H1 (cell line): ENCODE results near the gene GIGYF2. TPM values are rescaled to one million over a fixed set of nuclear protein-coding genes. Genes with fewer than 3 reads are reported as not detected.

Experiments used
- CTCF ChIA-PET: fragments of 300-600 bp; sonication (Branson Sonifier 250); formaldehyde crosslinking; loops from one replicate; lab custom pipeline; 2021; ENCODE audit not compliant: partially characterized antibody; lab: Charles Lee
- POLR2A ChIA-PET: fragments of 300-600 bp; sonication (Branson Sonifier 250); formaldehyde crosslinking; loops from one replicate; lab custom pipeline; 2021; ENCODE audit warnings: inconsistent platforms; ENCODE audit not compliant: partially characterized antibody; lab: Charles Lee
- DNase-seq, 2 experiments: peaks; one replicate each; pipeline versions ENCODE4 v3.0.0 to v3.0.0-alpha.2; 2010 to 2022; ENCODE audit warnings: low spot score in 2 of 2, low read depth in 1 of 2, mixed read lengths in 1 of 2
- FAIRE-seq: peaks from 2 replicates; lab custom pipeline; 2011; peaks lifted over from hg19 to GRCh38; lab: Jason Lieb, UNC
- H2AFZ ChIP-seq: 2 replicates; pipeline ENCODE4 v1.8.1; 2012; ENCODE audit warnings: low read length, inconsistent platforms
- H2AK5ac ChIP-seq: 2 replicates; pipeline ENCODE4 v1.6.1; 2013; ENCODE audit warnings: low read depth, low read length
- H2BK120ac ChIP-seq: replicated peaks from 2 replicates; pipeline ENCODE3; 2013; ENCODE audit warnings: low read depth, low read length, inconsistent platforms
- H2BK12ac ChIP-seq: 2 replicates; pipeline ENCODE4 v1.6.1; 2013; ENCODE audit warnings: low read depth, low read length
- H2BK15ac ChIP-seq: 2 replicates; pipeline ENCODE4 v1.6.1; 2013; ENCODE audit warnings: low read length
- H2BK20ac ChIP-seq: 2 replicates; pipeline ENCODE4 v1.6.1; 2013; ENCODE audit warnings: low read length
- H2BK5ac ChIP-seq: 2 replicates; pipeline ENCODE4 v1.6.1; 2013; ENCODE audit warnings: low read depth, low read length
- H3K14ac ChIP-seq: 2 replicates; pipeline ENCODE4 v1.6.1; 2013; ENCODE audit warnings: inconsistent platforms; ENCODE audit not compliant: insufficient read length
- H3K18ac ChIP-seq: 2 replicates; pipeline ENCODE4 v1.6.1; 2013; ENCODE audit warnings: low read length; ENCODE audit errors: extremely low read depth
- H3K23ac ChIP-seq: 2 replicates; pipeline ENCODE4 v1.6.1; 2013; ENCODE audit warnings: inconsistent platforms; ENCODE audit not compliant: insufficient read length
- H3K23me2 ChIP-seq: 2 replicates; pipeline ENCODE4 v1.6.1; 2013; ENCODE audit warnings: low read depth, low read length
- H3K27ac ChIP-seq: 2 replicates; pipeline ENCODE4 v1.6.1; 2011; ENCODE audit warnings: low read depth, low read length, inconsistent platforms
- H3K27me3 ChIP-seq, 4 experiments: replicated peaks in 1 of 4; 1 replicate in 1 of 4; 2 replicates in 3 of 4; pipeline versions ENCODE4 v1.6.1 to v1.8.1; 2011 to 2013; ENCODE audit warnings: low read length in 3 of 4, mild to moderate bottlenecking in 3 of 4, inconsistent platforms in 2 of 4, mixed read lengths in 2 of 4, moderate library complexity in 1 of 4; ENCODE audit not compliant: control insufficient read depth in 3 of 4, insufficient read depth in 3 of 4; ENCODE audit errors: extremely low read depth in 1 of 4
- H3K36me3 ChIP-seq, 4 experiments: 2 replicates each; pipeline versions ENCODE4 v1.6.1 to v1.8.1; 2011 to 2013; ENCODE audit warnings: mild to moderate bottlenecking in 4 of 4, low read length in 3 of 4, moderate library complexity in 2 of 4, control low read depth in 1 of 4, inconsistent platforms in 1 of 4; ENCODE audit not compliant: insufficient read depth in 4 of 4, control insufficient read depth in 2 of 4
- H3K4ac ChIP-seq: replicated peaks from 2 replicates; pipeline ENCODE3; 2013; ENCODE audit warnings: low read length, low read depth, mixed read lengths, inconsistent platforms; ENCODE audit not compliant: insufficient read length
- H3K4me1 ChIP-seq, 4 experiments: replicated peaks in 1 of 4; 1 replicate in 1 of 4; 2 replicates in 3 of 4; pipeline versions ENCODE4 v1.6.1 to v1.8.1; 2011 to 2013; ENCODE audit warnings: low read length in 3 of 4, inconsistent platforms in 2 of 4, mixed read lengths in 1 of 4; ENCODE audit not compliant: insufficient read depth in 4 of 4, control insufficient read depth in 3 of 4
- H3K4me2 ChIP-seq, 2 experiments: 2 replicates each; pipeline versions ENCODE4 v1.6.1 to v1.8.1; 2011 to 2013; ENCODE audit warnings: low read depth in 2 of 2, low read length in 2 of 2, control low read depth in 1 of 2, inconsistent platforms in 1 of 2, mild to moderate bottlenecking in 1 of 2; ENCODE audit not compliant: insufficient read depth in 1 of 2
- H3K4me3 ChIP-seq, 4 experiments: fragments of 200-600, 300-600 bp in 1 of 4; sonication (generic), shearing (Covaris generic), sonication (Bioruptor Twin) in 1 of 4; 2 replicates each; pipeline versions ENCODE4 v1.5.1 to v1.8.1; 2011 to 2016; ENCODE audit warnings: low read length in 4 of 4, low read depth in 3 of 4, control low read depth in 2 of 4, inconsistent platforms in 2 of 4, mild to moderate bottlenecking in 2 of 4, mixed read lengths in 1 of 4, moderate library complexity in 1 of 4; ENCODE audit not compliant: insufficient read depth in 2 of 4; ENCODE audit errors: extremely low read depth in 1 of 4
- H3K56ac ChIP-seq: replicated peaks from 2 replicates; pipeline ENCODE3; 2013; ENCODE audit warnings: low read depth, mild to moderate bottlenecking, mixed read lengths, low read length, inconsistent platforms; ENCODE audit not compliant: insufficient read length
- H3K79me1 ChIP-seq: 2 replicates; pipeline ENCODE4 v1.6.1; 2013; ENCODE audit warnings: low read depth, low read length, control low read depth
- H3K79me2 ChIP-seq, 2 experiments: 2 replicates each; pipeline versions ENCODE4 v1.6.1 to v1.8.1; 2012 to 2013; ENCODE audit warnings: low read length in 2 of 2, mild to moderate bottlenecking in 2 of 2, inconsistent platforms in 1 of 2; ENCODE audit not compliant: insufficient read depth in 2 of 2, control insufficient read depth in 1 of 2
- H3K9ac ChIP-seq, 4 experiments: replicated peaks in 1 of 4; 1 replicate in 1 of 4; 2 replicates in 3 of 4; pipeline versions ENCODE4 v1.6.1 to v1.8.1; 2011 to 2013; ENCODE audit warnings: low read depth in 3 of 4, low read length in 3 of 4, control low read depth in 2 of 4, mild to moderate bottlenecking in 2 of 4, moderate library complexity in 2 of 4, inconsistent platforms in 1 of 4; ENCODE audit errors: extremely low read depth in 1 of 4
- H3K9me3 ChIP-seq, 2 experiments: 2 replicates each; pipeline versions ENCODE4 v1.6.1 to v1.8.1; 2012 to 2013; ENCODE audit warnings: mild to moderate bottlenecking in 2 of 2, moderate library complexity in 2 of 2, control low read depth in 1 of 2, inconsistent platforms in 1 of 2, low read depth in 1 of 2, low read length in 1 of 2, mixed read lengths in 1 of 2; ENCODE audit not compliant: insufficient read depth in 2 of 2
- H4K20me1 ChIP-seq, 2 experiments: replicated peaks in 1 of 2; 2 replicates each; pipeline versions ENCODE3 to v1.8.1; 2011 to 2013; ENCODE audit warnings: inconsistent platforms in 2 of 2, low read length in 2 of 2, mild to moderate bottlenecking in 1 of 2; ENCODE audit not compliant: insufficient read depth in 2 of 2, control insufficient read depth in 1 of 2
- H4K5ac ChIP-seq: 2 replicates; pipeline ENCODE4 v1.6.1; 2013; ENCODE audit warnings: low read length, low read depth, mixed read lengths, inconsistent platforms; ENCODE audit not compliant: insufficient read length
- H4K8ac ChIP-seq: 2 replicates; pipeline ENCODE4 v1.8.0; 2013; ENCODE audit warnings: mild to moderate bottlenecking, moderate library complexity, low read length, inconsistent platforms; ENCODE audit not compliant: insufficient read depth; ENCODE audit errors: extremely low read depth
- H4K91ac ChIP-seq: replicated peaks from 2 replicates; pipeline ENCODE3; 2013; ENCODE audit warnings: low read length, mixed read lengths, inconsistent platforms; ENCODE audit not compliant: insufficient read length
- POLR2A ChIP-seq, 2 experiments: IDR thresholded peaks; 1 replicate in 1 of 2; 2 replicates in 1 of 2; pipeline ENCODE4 v1.6.1; 2011; ENCODE audit warnings: low read depth in 2 of 2, low read length in 2 of 2, mild to moderate bottlenecking in 2 of 2; ENCODE audit errors: control extremely low read depth in 1 of 2
- WGBS, 2 experiments: shearing (Covaris generic) in 1 of 2; methylation state at CpG; one replicate each; pipeline versions ENCODE4 v1.1.6 to v1.1.7; 2013 to 2015; ENCODE audit warnings: low lambda C conversion rate in 2 of 2, mixed read lengths in 2 of 2, inconsistent platforms in 1 of 2, low coverage in 1 of 2, missing lambda C conversion rate in 1 of 2; ENCODE audit not compliant: insufficient replicate concordance in 2 of 2, insufficient coverage in 1 of 2, insufficient read length in 1 of 2; ENCODE audit errors: extremely low coverage in 1 of 2, missing lambda C conversion rate in 1 of 2; 5-methylcytosine and 5-hydroxymethylcytosine counted together
- polyA plus RNA-seq, 7 experiments: library from polyadenylated mRNA; depleted of rRNA in 3 of 7; stranded (reverse) in 5 of 7; unstranded in 2 of 7; fragments of >200 nt in 5 of 7; fragments of 200-250 nt in 2 of 7; gene quantifications; 1 replicate in 5 of 7; 2 replicates in 1 of 7; 4 replicates in 1 of 7; pipeline versions ENCODE4 v1.2.1 to v1.2.3, GENCODE V29; 2011 to 2013; ENCODE audit warnings: missing spikeins in 2 of 7, mixed read lengths in 2 of 7
- total RNA-seq: library from RNA; stranded (reverse); fragmentation: NEBNext Ultra II Directional; extraction: Animal tissue kit (Norgen Biotek cat#: 25700); gene quantifications from 2 replicates; pipeline ENCODE4 v1.2.1, GENCODE V29; 2021

GIGYF2 gene
- total and polyA plus RNA-seq, 2 of the 8 experiments (the other 6 are each of a cell fraction or from before 2014, with no cell fraction given), result 22.3 to 62.0 TPM

DNA sequence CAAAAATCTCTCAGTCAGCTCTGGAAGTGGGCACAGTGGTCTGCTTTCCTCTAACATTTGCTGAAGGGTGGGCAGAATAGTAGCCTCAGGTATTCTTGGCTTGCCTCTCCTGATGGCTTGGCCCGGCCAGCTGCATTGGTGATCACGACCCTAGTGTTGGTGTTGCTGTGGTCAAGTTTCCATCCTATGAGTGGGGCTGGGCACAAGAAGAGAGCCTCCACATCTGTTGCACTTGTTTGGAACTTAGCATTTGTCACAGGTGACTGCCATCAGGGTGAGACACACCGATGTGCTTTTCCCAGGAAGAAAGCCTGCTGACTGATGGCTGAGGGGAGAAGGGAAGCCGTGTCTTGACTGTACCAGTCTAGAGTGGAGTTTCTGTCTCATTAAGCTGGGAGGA, 139.8 kb downstream of the GIGYF2 start:
- H3K18ac ChIP-seq, result no peak overlapping the region
- no peak overlapping the region for H3K9ac ChIP-seq
- H2BK20ac ChIP-seq, result no peak overlapping the region
- no peak for TF ChIP-seq POLR2A (IDR thresholded peaks at IDR 0.05; ENCODE audit: control extremely low read depth in 1 of 2, low read depth in 2 of 2, low read length in 2 of 2)
- H4K8ac ChIP-seq, result peak overlapping the region; percentile 28; the same call in 1 of the 2 replicates
- H2AFZ ChIP-seq, result no peak overlapping the region
- H4K5ac ChIP-seq, result no peak overlapping the region
- no peaks in the 10 kb centered on the region for H3K4me1 ChIP-seq
- 89% methylated on average over 4 of the region's 4 CpGs; no CpG with 5 or more reads in 1 of the 2 experiments for WGBS, 2 experiments
- H3K27me3 ChIP-seq, result no peaks in the 10 kb centered on the region
- no peak overlapping the region for H2BK120ac ChIP-seq
- DNase-seq (no peak), FAIRE-seq (no peak)
- no peaks in the 10 kb centered on the region for H3K79me1 ChIP-seq
- no peak overlapping the region for H2BK15ac ChIP-seq
- H3K56ac ChIP-seq, result no peak overlapping the region
- CTCF ChIA-PET, result interaction anchor here (0.6 to 1.4 kb wide), 5 partner anchors 10 to 192 kb away, joined by 3 to 4 read pairs (median 3); no protein-coding TSS in a partner anchor
- H3K23ac ChIP-seq, result no peak overlapping the region
- no peaks in the 10 kb centered on the region for H3K23me2 ChIP-seq
- H3K36me3 ChIP-seq, result peaks cover 5 to 51% (median 29%) of the 10 kb centered on the region in 4 experiments
- POLR2A ChIA-PET, result no interaction called here
- no peak overlapping the region for H3K4ac ChIP-seq
- no peak overlapping the region for H3K27ac ChIP-seq
- H2BK5ac ChIP-seq, result no peak overlapping the region
- H2AK5ac ChIP-seq, result no peak overlapping the region
- H3K14ac ChIP-seq, result no peak overlapping the region
- peaks cover 0 to 1% of the 10 kb centered on the region in 2 experiments for H4K20me1 ChIP-seq
- no peaks in the 10 kb centered on the region for H3K9me3 ChIP-seq
- no peak overlapping the region for H4K91ac ChIP-seq
- H3K4me2 ChIP-seq, result no peak overlapping the region
- no peak overlapping the region for H3K4me3 ChIP-seq
- H2BK12ac ChIP-seq, result no peak overlapping the region
- H3K79me2 ChIP-seq, result no peaks in the 10 kb centered on the region
